ENCODE results near the gene COPRS. TPM values are rescaled to one million over a fixed set of nuclear protein-coding genes. Genes with fewer than 3 reads are reported as not detected.

Gene COPRS
- 121 and 132 TPM in 2 replicates for total RNA-seq

GRCh38 chr17:31858642-31859486 is at the start of gene COPRS:
TSS of gene COPRS (minus strand) at chr17:31859244. CDS start at chr17:31859199, 45 bp downstream.

Other genes starting within 250 kb of the COPRS start
- 23.2 and 30.0 TPM in 2 replicates for gene UTP6, start 42.5 kb upstream of the COPRS start, total RNA-seq
- 13.7 and 15.6 TPM in 2 replicates for gene SUZ12, start 77.8 kb upstream of the COPRS start, total RNA-seq
- 5.8 and 8.8 TPM in 2 replicates for gene LRRC37B, start 148.1 kb upstream of the COPRS start, total RNA-seq

Data from mammary microvascular endothelial cell (primary cell).